ENCODE results near the gene LRP3.
"Not testable (repeated sequence)": the region's sequence is repeated elsewhere in the genome, so short reads cannot be mapped to it uniquely, and the experiment has no call there.

LRP3 gene

DNA sequence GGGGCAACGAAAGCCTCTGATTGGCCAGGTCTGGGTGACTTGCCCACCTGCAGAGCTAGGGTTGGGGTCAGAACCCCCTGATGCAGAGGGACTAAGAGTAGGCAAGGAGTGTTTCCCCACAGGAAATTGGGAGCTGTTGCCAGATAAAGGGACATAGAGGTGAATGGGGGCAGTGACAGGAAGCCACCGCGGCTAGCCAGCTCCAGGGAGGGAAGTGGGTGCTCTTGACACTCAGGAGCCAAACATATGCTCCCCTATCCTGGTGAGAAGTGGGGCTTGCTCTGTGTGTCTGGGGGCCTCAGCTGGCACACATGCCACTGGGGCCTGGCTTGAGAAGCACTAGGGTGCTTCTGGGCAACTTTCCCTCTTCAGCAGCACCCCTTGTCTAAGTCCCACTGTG, 36.2 kb upstream of the LRP3 start:
- TF ChIP-seq, protein P1, sequence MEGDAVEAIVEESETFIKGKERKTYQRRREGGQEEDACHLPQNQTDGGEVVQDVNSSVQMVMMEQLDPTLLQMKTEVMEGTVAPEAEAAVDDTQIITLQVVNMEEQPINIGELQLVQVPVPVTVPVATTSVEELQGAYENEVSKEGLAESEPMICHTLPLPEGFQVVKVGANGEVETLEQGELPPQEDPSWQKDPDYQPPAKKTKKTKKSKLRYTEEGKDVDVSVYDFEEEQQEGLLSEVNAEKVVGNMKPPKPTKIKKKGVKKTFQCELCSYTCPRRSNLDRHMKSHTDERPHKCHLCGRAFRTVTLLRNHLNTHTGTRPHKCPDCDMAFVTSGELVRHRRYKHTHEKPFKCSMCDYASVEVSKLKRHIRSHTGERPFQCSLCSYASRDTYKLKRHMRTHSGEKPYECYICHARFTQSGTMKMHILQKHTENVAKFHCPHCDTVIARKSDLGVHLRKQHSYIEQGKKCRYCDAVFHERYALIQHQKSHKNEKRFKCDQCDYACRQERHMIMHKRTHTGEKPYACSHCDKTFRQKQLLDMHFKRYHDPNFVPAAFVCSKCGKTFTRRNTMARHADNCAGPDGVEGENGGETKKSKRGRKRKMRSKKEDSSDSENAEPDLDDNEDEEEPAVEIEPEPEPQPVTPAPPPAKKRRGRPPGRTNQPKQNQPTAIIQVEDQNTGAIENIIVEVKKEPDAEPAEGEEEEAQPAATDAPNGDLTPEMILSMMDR (IDR thresholded peaks at IDR 0.05; ENCODE audit: insufficient read depth, low read depth, low read length, missing control alignments), result no peak
- no peak for DNase-seq (ENCODE audit: low read depth)
- no peak overlapping the region for H3K4me3 ChIP-seq (ENCODE audit: low read length)

DNA sequence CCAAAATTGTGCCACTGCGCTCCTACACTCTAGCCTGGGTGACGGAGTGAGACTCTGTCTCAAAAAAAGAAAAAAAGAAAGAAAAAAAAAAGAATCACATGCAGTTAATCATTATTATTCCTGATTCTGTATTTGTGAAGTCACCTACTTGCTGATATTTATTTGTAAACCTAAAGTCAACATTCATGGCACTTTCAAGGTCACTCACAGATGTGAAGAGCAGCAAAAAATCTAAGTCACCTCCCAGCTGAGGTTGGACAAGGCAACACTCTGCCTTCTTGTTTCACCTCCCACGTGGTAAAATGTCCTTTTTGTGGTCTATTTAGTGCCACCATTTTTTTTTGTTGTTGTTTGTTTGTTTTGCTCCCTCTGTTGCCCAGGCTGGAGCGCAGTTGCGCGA, 35.8 kb upstream of the LRP3 start:
- TF ChIP-seq, protein P1 (IDR thresholded peaks at IDR 0.05; ENCODE audit: insufficient read depth, low read depth, low read length, missing control alignments), result no peak
- DNase-seq (ENCODE audit: low read depth), result no peak

DNA sequence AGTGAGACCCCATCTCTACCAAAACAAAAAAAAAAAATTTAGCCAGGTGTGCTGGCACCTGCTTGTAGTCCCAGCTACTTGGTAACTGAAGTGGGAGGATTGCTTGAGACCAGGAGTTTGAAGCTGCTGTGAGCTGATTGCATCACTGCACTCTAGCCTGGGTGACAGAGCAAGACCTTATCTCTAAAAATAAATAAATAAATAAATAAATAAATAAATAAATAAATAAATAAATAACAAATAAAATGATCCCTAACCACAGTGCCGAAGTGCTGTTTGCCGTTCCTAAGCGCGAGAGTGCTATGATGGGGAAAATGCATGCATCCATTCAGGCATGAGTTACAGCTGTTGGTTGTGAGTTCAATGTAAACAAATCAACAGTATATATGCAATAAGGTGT, 35.0 kb upstream of the LRP3 start:
- no peak for DNase-seq (ENCODE audit: low read depth)
- TF ChIP-seq, protein P1 (IDR thresholded peaks at IDR 0.05; ENCODE audit: insufficient read depth, low read depth, low read length, missing control alignments), result no peak
- H3K4me3 ChIP-seq (ENCODE audit: low read length), result no peak overlapping the region

More for the DNA sequence above, 35.8 kb upstream of the LRP3 start:
- no peak overlapping the region for H3K4me3 ChIP-seq (ENCODE audit: low read length)

DNA sequence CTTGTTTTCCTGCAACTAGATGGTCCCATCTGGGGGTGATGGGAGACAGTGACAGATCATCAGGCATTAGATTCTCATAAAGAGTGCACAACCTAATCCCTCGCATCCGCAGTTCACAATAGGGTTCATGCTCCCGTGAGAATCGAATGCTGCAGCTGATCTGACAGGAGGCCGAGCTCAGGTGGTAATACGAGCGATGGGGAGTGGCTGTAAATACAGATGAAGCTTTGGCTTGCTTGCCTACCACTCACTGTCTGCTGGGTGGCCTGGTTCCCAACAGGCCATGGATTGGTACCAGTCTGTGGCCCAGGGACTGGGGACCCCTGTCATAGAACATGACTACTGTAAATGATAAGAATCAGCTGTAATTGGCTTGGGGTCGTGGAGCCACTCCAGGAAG, 34.2 kb upstream of the LRP3 start:
- TF ChIP-seq, protein P1 (IDR thresholded peaks at IDR 0.05; ENCODE audit: insufficient read depth, low read depth, low read length, missing control alignments), result no peak
- no peak for DNase-seq (ENCODE audit: low read depth)
- H3K4me3 ChIP-seq (ENCODE audit: low read length), result no peak overlapping the region

DNA sequence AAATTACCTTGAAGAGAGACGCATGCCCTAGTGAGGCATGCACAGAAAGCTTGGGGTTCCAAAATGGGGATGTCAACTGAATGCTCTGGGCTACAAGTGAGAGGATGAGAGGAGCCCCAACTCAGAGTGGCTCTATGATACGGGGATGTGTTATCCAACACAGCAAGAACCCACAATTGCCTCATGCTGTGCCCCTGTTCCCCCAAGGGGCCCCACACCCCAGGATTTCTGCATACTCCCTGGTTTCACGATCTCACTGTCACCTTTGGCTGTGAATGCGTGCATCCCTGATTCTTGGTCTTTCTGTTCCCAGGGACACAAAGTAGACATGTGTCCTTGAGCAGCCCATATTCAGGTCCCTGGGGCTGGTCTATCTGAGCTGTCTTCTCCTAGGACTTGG, 32.9 kb upstream of the LRP3 start:
- no peak overlapping the region for H3K4me3 ChIP-seq (ENCODE audit: low read length)
- DNase-seq (ENCODE audit: low read depth), result no peak
- TF ChIP-seq, protein P1 (IDR thresholded peaks at IDR 0.05; ENCODE audit: insufficient read depth, low read depth, low read length, missing control alignments), result no peak

DNA sequence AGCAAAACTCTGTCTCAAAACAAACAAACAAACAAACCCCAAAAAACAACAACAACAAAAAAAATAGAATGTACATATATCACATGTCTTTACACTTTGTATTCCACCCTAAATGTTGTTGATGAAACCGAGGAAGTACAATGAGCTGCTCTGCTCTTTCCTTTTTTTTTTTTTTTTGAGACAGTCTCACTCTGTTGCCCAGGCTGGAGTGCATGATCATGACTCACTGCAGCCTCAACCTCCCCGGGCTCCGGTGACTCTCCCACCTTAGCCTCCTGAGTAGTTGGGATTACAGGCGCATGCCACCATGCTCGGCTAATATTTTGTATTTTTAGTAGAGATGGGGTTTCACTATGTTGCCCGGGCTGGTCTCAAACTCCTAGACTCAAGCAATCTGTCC, 30.6 kb upstream of the LRP3 start:
- TF ChIP-seq, protein P1 (IDR thresholded peaks at IDR 0.05; ENCODE audit: insufficient read depth, low read depth, low read length, missing control alignments), result no peak
- no peak for DNase-seq (ENCODE audit: low read depth)
- no peak overlapping the region for H3K4me3 ChIP-seq (ENCODE audit: low read length)

DNA sequence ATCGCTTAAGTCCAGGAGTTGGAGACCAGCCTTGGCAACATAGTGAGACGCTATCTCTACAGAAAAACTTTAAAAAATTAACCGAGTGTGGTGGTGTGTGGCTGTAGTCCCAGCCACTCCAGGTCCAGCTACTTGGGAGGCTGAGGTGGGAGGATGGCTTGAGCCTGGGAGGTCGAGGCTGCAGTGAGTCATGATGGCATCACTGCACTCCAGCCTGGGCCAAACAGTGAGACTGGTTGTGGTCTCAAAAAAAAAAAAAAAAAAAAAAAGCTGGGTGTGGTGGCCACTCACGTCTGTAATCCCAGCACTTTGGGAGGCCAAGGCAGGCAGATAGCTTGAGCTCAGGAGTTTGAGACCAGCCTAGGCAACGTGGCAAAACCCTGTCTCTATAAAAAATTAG, 28.1 kb upstream of the LRP3 start:
- DNase-seq (ENCODE audit: low read depth), result not testable (repeated sequence)

DNA sequence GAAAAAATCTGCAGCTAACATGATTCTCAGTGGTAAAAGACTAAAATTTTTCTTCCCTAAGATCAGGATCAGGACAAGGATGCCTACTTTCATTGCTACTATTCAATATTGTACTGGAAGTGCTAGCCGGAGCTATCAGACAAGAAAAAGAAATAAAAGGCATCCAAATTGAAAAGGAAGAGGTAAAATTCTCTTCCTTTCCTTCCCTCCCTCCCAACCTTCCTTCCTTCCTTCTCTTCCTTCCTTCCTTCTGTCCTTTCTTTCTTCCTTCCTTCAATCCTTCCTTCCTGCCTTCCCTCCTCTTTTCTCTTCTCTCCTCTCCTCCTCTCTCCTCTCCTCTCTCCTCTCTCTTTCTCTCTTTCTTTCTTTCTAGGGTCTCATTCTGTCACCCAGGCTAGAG, 26.7 kb upstream of the LRP3 start:
- TF ChIP-seq, protein P1 (IDR thresholded peaks at IDR 0.05; ENCODE audit: insufficient read depth, low read depth, low read length, missing control alignments), result no peak
- H3K4me3 ChIP-seq (ENCODE audit: low read length), result no peak overlapping the region
- DNase-seq (ENCODE audit: low read depth), result no peak

More for the DNA sequence above, 28.1 kb upstream of the LRP3 start:
- H3K4me3 ChIP-seq (ENCODE audit: low read length), result not testable (repeated sequence)
